Endodermal cell (in vitro differentiated cells): ENCODE results near the gene ADAM23. TPM values are rescaled to one million over a fixed set of nuclear protein-coding genes. Genes with fewer than 3 reads are reported as not detected.

Experiments used
- DNase-seq: peaks from one replicate; pipeline ENCODE4 v3.0.0-alpha.2; 2017
- H3K27ac ChIP-seq: 2 replicates; pipeline ENCODE4 v1.5.1; 2013; ENCODE audit warnings: mild to moderate bottlenecking, low read depth, low read length, moderate library complexity
- H3K27me3 ChIP-seq: 2 replicates; pipeline ENCODE4 v1.6.1; 2013; ENCODE audit warnings: mild to moderate bottlenecking, low read length, moderate library complexity; ENCODE audit not compliant: insufficient read depth, control insufficient read depth, poor library complexity, severe bottlenecking
- H3K36me3 ChIP-seq: 2 replicates; pipeline ENCODE4 v1.7.0; 2013; ENCODE audit warnings: mild to moderate bottlenecking, low read length, moderate library complexity; ENCODE audit not compliant: control insufficient read depth, insufficient read depth
- H3K4me1 ChIP-seq: one replicate; pipeline ENCODE4 v1.7.0; 2013; ENCODE audit warnings: low read length; ENCODE audit not compliant: control insufficient read depth, insufficient read depth
- H3K4me3 ChIP-seq: 2 replicates; pipeline ENCODE4 v1.5.1; 2013; ENCODE audit warnings: mild to moderate bottlenecking, low read length, moderate library complexity
- H3K9ac ChIP-seq: 2 replicates; pipeline ENCODE4 v1.6.1; 2013; ENCODE audit warnings: mild to moderate bottlenecking, low read length, moderate library complexity; ENCODE audit not compliant: poor library complexity, severe bottlenecking; ENCODE audit errors: extremely low read depth
- H3K9me3 ChIP-seq: 2 replicates; pipeline ENCODE4 v1.6.1; 2013; ENCODE audit warnings: mild to moderate bottlenecking, low read length, moderate library complexity; ENCODE audit not compliant: control insufficient read depth
- H3K27ac Mint-ChIP-seq: 2 replicates; pipeline ENCODE4 v1.8.0; 2020; ENCODE audit warnings: mixed read lengths
- H3K27me3 Mint-ChIP-seq: 2 replicates; pipeline ENCODE4 v1.8.0; 2021; ENCODE audit warnings: mild to moderate bottlenecking, mixed read lengths; ENCODE audit not compliant: insufficient read depth
- H3K36me3 Mint-ChIP-seq: 2 replicates; pipeline ENCODE4 v1.8.0; 2020; ENCODE audit warnings: low read depth, mixed read lengths
- H3K4me1 Mint-ChIP-seq: 2 replicates; pipeline ENCODE4 v1.8.0; 2020; ENCODE audit warnings: mixed read lengths
- H3K4me3 Mint-ChIP-seq: 2 replicates; pipeline ENCODE4 v1.8.0; 2020; ENCODE audit warnings: mild to moderate bottlenecking, moderate library complexity, mixed read lengths
- H3K9me3 Mint-ChIP-seq: 2 replicates; pipeline ENCODE4 v1.8.0; 2020; ENCODE audit warnings: mild to moderate bottlenecking, mixed read lengths
- CTCF ChIP-seq: fragments of 200-600 bp; sonication (generic); conservative IDR thresholded peaks from 2 replicates; pipeline ENCODE4 v1.5.0; 2021; ENCODE audit warnings: antibody characterized with exemption, mild to moderate bottlenecking
- WGBS, 2 experiments: methylation state at CpG; one replicate each; pipeline versions ENCODE4 v1.1.5 to v1.1.7; 2013; ENCODE audit warnings: missing lambda C conversion rate in 2 of 2, mixed read lengths in 1 of 2; ENCODE audit not compliant: insufficient coverage in 1 of 2, insufficient read length in 1 of 2; 5-methylcytosine and 5-hydroxymethylcytosine counted together
- total RNA-seq, 2 donors: library from RNA; stranded (reverse); fragmentation: NEBNext Ultra II Directional in 1 of 2; extraction: Animal tissue kit (Norgen Biotek cat#: 25700) in 1 of 2; gene quantifications; 2 replicates in 1 of 2; 3 replicates in 1 of 2; pipeline ENCODE4 v1.2.1, GENCODE V29; 2021

The ADAM23 gene
- total RNA-seq, 2 donors from 2014 or later = 25.4 to 34.2 TPM

GRCh38 chr2:206423147-206423546, 20.2 kb upstream of the ADAM23 start:
- Mint-ChIP-seq H3K27me3 (no peaks in the 10 kb centered on the region), H3K27ac (no peak overlapping the region), H3K4me1 (no peaks in the 10 kb centered on the region), H3K4me3 (no peak overlapping the region), H3K36me3 (no peaks in the 10 kb centered on the region), H3K9me3 (peaks cover 10% of the 10 kb centered on the region)
- peaks cover 5% of the 10 kb centered on the region for H3K9me3 ChIP-seq
- H3K36me3 ChIP-seq = no peaks in the 10 kb centered on the region
- H3K4me3 ChIP-seq = no peak overlapping the region
- no peak for TF ChIP-seq CTCF
- WGBS, 2 experiments = 68 to 80% methylated on average over 1 of the region's 2 CpGs
- no peaks in the 10 kb centered on the region for H3K27me3 ChIP-seq
- H3K27ac ChIP-seq = no peak overlapping the region
- H3K4me1 ChIP-seq = no peaks in the 10 kb centered on the region
- DNase-seq = peak; percentile 74
- H3K9ac ChIP-seq = no peak overlapping the region

GRCh38 chr2:206424134-206424533, 19.2 kb upstream of the ADAM23 start:
- Mint-ChIP-seq H3K4me1 (no peaks in the 10 kb centered on the region), H3K27ac (no peak overlapping the region), H3K27me3 (no peaks in the 10 kb centered on the region), H3K9me3 (peaks cover 4% of the 10 kb centered on the region), H3K4me3 (no peak overlapping the region), H3K36me3 (no peaks in the 10 kb centered on the region)
- Histone ChIP-seq H3K27ac (no peak overlapping the region), H3K36me3 (no peaks in the 10 kb centered on the region), H3K4me1 (no peaks in the 10 kb centered on the region), H3K4me3 (no peak overlapping the region), H3K9me3 (no peaks in the 10 kb centered on the region), H3K9ac (no peak overlapping the region), H3K27me3 (no peaks in the 10 kb centered on the region)
- no peak for TF ChIP-seq CTCF
- DNase-seq = no peak
- 94 to 100% methylated on average over 3 of the region's 3 CpGs for WGBS, 2 experiments

GRCh38 chr2:206428783-206429182, 14.5 kb upstream of the ADAM23 start:
- 90 to 100% methylated on average over 2 to 3 of the region's 3 CpGs for WGBS, 2 experiments
- no peak overlapping the region for H3K9ac ChIP-seq
- H3K4me3 ChIP-seq = no peak overlapping the region
- no peaks in the 10 kb centered on the region for H3K27me3 Mint-ChIP-seq
- DNase-seq = no peak
- no peak overlapping the region for H3K27ac Mint-ChIP-seq
- H3K9me3 ChIP-seq = no peaks in the 10 kb centered on the region
- H3K36me3 ChIP-seq = no peaks in the 10 kb centered on the region
- H3K27me3 ChIP-seq = no peaks in the 10 kb centered on the region
- H3K27ac ChIP-seq = no peak overlapping the region
- H3K4me1 Mint-ChIP-seq = no peaks in the 10 kb centered on the region
- H3K4me1 ChIP-seq = no peaks in the 10 kb centered on the region
- H3K9me3 Mint-ChIP-seq = no peaks in the 10 kb centered on the region
- H3K4me3 Mint-ChIP-seq = no peak overlapping the region
- H3K36me3 Mint-ChIP-seq = no peaks in the 10 kb centered on the region
- no peak for TF ChIP-seq CTCF
